Heart left ventricle (tissue), 13 donors: ENCODE data around the gene NRCAM.

ENCODE experiments used
- POLR2A ChIP-seq, 2 donors: fragments of 450-650 bp; IDR thresholded peaks; one replicate each; pipeline ENCODE4 v1.6.1; 2017; ENCODE audit warnings: antibody characterized with exemption in 2 of 2, mild to moderate bottlenecking in 2 of 2, moderate library complexity in 2 of 2
- TF ChIP-seq, protein P1 (sequence below), 12 donors: fragments of 200-600 bp; sonication (generic) in 4 of 12; IDR thresholded peaks; one replicate each; pipeline versions ENCODE4 v1.5.0 to v1.8.0; 2018 to 2022; ENCODE audit warnings: antibody characterized with exemption in 12 of 12, mild to moderate bottlenecking in 5 of 12
- donor health status: ischemic (EF 13 %, LVEDD 7.1; RV severe dilation, severe dysfunction).
- donor health status: DM: no; HTN: yes; CAD: no.
- donor health status: DM: no; HTN: no; CAD: no.
- donor health status: ischemic (EF 25% LVEDD 6.9; RV normal size, moderate dysfunction).
- donor health status: ischemic (EF 25% LVEDD 5.7; RV mildly dilated, moderate dysfunction).
- donor health status: ischemic (EF 35%, LVEDD 5.7; RV mildly dilated, moderate dysfunction).
- donor health status: nonischemic (EF 11% LVEDD 7.7; RV severe dilation, severe dysfunction).
- donor health status: DM: yes; HTN: yes; CAD: no.
- donor health status: PGD.
- donor health status: ischemic (EF 29% LVEDD 5.4; RV normal size, mild dysfunction).
- donor health status: nonischemic (EF 23%, LVEDD 6.1; RV moderate dilation, normal function).

DNA sequence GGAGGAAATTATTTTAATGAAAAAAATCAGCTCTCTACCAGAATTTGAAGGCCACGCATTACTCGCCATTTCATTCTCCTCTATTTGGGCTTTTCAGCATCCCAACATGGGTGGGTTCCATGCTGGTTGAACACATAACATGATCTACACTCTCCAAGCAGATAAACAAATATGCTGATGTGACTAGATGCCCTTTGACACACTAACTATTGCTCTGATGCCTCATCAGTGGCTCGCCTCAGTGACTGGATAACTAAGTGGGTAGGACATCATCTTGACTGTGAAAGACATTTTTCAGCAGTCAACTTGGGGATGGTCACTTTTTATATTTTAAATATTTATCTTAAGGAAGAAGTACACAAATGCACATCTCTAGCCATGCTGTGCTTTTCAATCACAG, 212.1 kb downstream of the NRCAM start:
- no peak for TF ChIP-seq POLR2A (IDR thresholded peaks at IDR 0.05)
- TF ChIP-seq, protein P1, sequence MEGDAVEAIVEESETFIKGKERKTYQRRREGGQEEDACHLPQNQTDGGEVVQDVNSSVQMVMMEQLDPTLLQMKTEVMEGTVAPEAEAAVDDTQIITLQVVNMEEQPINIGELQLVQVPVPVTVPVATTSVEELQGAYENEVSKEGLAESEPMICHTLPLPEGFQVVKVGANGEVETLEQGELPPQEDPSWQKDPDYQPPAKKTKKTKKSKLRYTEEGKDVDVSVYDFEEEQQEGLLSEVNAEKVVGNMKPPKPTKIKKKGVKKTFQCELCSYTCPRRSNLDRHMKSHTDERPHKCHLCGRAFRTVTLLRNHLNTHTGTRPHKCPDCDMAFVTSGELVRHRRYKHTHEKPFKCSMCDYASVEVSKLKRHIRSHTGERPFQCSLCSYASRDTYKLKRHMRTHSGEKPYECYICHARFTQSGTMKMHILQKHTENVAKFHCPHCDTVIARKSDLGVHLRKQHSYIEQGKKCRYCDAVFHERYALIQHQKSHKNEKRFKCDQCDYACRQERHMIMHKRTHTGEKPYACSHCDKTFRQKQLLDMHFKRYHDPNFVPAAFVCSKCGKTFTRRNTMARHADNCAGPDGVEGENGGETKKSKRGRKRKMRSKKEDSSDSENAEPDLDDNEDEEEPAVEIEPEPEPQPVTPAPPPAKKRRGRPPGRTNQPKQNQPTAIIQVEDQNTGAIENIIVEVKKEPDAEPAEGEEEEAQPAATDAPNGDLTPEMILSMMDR (IDR thresholded peaks at IDR 0.05): no peak
